Kidney tubule cell (primary cell): ENCODE data around the gene RCAN2.
"Not testable (repeated sequence)": the region's sequence is repeated elsewhere in the genome, so short reads cannot be mapped to it uniquely, and the experiment has no call there.

Experiments
- DNase-seq: peaks from one replicate; pipeline ENCODE4 v3.0.0-alpha.2; 2018; ENCODE audit warnings: low spot score

The RCAN2 gene

GRCh38 chr6:46387728-46388127 is 103.5 kb downstream of the RCAN2 start:
- not testable (repeated sequence) for DNase-seq

- no peak for DNase-seq
Observed at GRCh38 chr6:46381579-46381978, 109.7 kb downstream of the RCAN2 start.

GRCh38 chr6:46381057-46381456 is 110.2 kb downstream of the RCAN2 start:
- DNase-seq: no peak

GRCh38 chr6:46380152-46380807 is 111.0 kb downstream of the RCAN2 start:
- no peak for DNase-seq

- DNase-seq: peak; percentile 77
Observed at GRCh38 chr6:46378882-46379416, 112.3 kb downstream of the RCAN2 start.

GRCh38 chr6:46378161-46378881 is 112.9 kb downstream of the RCAN2 start:
- DNase-seq: no peak

GRCh38 chr6:46377209-46377608 is 114.0 kb downstream of the RCAN2 start:
- peak; percentile 58 for DNase-seq

- no peak for DNase-seq
Observed at GRCh38 chr6:46376562-46377061, 114.6 kb downstream of the RCAN2 start.

- DNase-seq: peak; percentile 61
Observed at GRCh38 chr6:46370622-46371021, 120.6 kb downstream of the RCAN2 start.

- DNase-seq: no peak
Observed at GRCh38 chr6:46368169-46368536, 123.1 kb downstream of the RCAN2 start.

- no peak for DNase-seq
Observed at GRCh38 chr6:46367354-46368168, 123.7 kb downstream of the RCAN2 start.

- DNase-seq: no peak
Observed at GRCh38 chr6:46366190-46366900, 124.9 kb downstream of the RCAN2 start.

- DNase-seq: peak; percentile 54
Observed at GRCh38 chr6:46357591-46357990, 133.7 kb downstream of the RCAN2 start.

- DNase-seq: no peak
Observed at GRCh38 chr6:46356543-46356942, 134.7 kb downstream of the RCAN2 start.

- DNase-seq: no peak
Observed at GRCh38 chr6:46353528-46353927, 137.7 kb downstream of the RCAN2 start.

GRCh38 chr6:46352541-46353268 is 138.5 kb downstream of the RCAN2 start:
- no peak for DNase-seq

- DNase-seq: no peak
Observed at GRCh38 chr6:46350714-46351113, 140.5 kb downstream of the RCAN2 start.

GRCh38 chr6:46347669-46348068 is 143.6 kb downstream of the RCAN2 start:
- DNase-seq: peak; percentile 26

GRCh38 chr6:46340246-46340645 is 151.0 kb downstream of the RCAN2 start:
- no peak for DNase-seq

- no peak for DNase-seq
Observed at GRCh38 chr6:46338131-46338530, 153.1 kb downstream of the RCAN2 start.

GRCh38 chr6:46334442-46334841 is 156.8 kb downstream of the RCAN2 start:
- no peak for DNase-seq
